ENCODE data around the gene CD2AP.
"Not testable (repeated sequence)": the region's sequence is repeated elsewhere in the genome, so short reads cannot be mapped to it uniquely, and the experiment has no call there.

Gene CD2AP

GRCh38 chr6:47477497-47478232 is at the start of gene CD2AP:
Gene CD2AP, plus strand, starts transcription at chr6:47477789. Its CDS starts 456 bp downstream, at chr6:47478245.
- DNase-seq: peak; percentile 88 to 93

- DNase-seq: no peak
Measured at GRCh38 chr6:47428288-47428687, 49.3 kb upstream of the CD2AP start.

- DNase-seq: no peak
Measured at GRCh38 chr6:47428746-47429664, 48.6 kb upstream of the CD2AP start.

GRCh38 chr6:47434372-47435253 is 43.0 kb upstream of the CD2AP start:
- no peak for DNase-seq

GRCh38 chr6:47435254-47435612 is 42.4 kb upstream of the CD2AP start:
- DNase-seq: no peak

GRCh38 chr6:47437592-47437991 is 40.0 kb upstream of the CD2AP start:
- no peak for DNase-seq

GRCh38 chr6:47438481-47439347 is 38.9 kb upstream of the CD2AP start:
- DNase-seq: no peak

GRCh38 chr6:47439348-47439668 is 38.3 kb upstream of the CD2AP start:
- DNase-seq: no peak

GRCh38 chr6:47440719-47441118 is 36.9 kb upstream of the CD2AP start:
- DNase-seq: no peak

- not testable (repeated sequence) for DNase-seq
Measured at GRCh38 chr6:47444964-47445363, 32.6 kb upstream of the CD2AP start.

- no peak for DNase-seq
Measured at GRCh38 chr6:47446669-47447330, 30.8 kb upstream of the CD2AP start.

GRCh38 chr6:47447722-47448121 is 29.9 kb upstream of the CD2AP start:
- DNase-seq: no peak

- no peak for DNase-seq
Measured at GRCh38 chr6:47451162-47451561, 26.4 kb upstream of the CD2AP start.

GRCh38 chr6:47452899-47453298 is 24.7 kb upstream of the CD2AP start:
- no peak for DNase-seq

- DNase-seq: no peak
Measured at GRCh38 chr6:47453372-47453936, 24.1 kb upstream of the CD2AP start.

- DNase-seq: no peak
Measured at GRCh38 chr6:47454713-47455396, 22.7 kb upstream of the CD2AP start.

GRCh38 chr6:47455533-47456209 is 21.9 kb upstream of the CD2AP start:
- DNase-seq: peak in 1 of 2 experiments; percentile 9

GRCh38 chr6:47456536-47456975 is 21.0 kb upstream of the CD2AP start:
- no peak for DNase-seq

GRCh38 chr6:47457370-47457769 is 20.2 kb upstream of the CD2AP start:
- no peak for DNase-seq

GRCh38 chr6:47464052-47464451 is 13.5 kb upstream of the CD2AP start:
- DNase-seq: no peak

Measured in SHP77 (cell line).